A673 (cell line): Measurements from ENCODE around the gene STMN3.

Experiments
- EZH2 ChIP-seq: fragments of 200-600 bp; sonication (generic); IDR thresholded peaks from 2 replicates; pipeline ENCODE4 v1.6.1; 2017; ENCODE audit warnings: borderline replicate concordance, low read depth, mild to moderate bottlenecking, mixed read lengths, antibody characterized with exemption, low read length; ENCODE audit not compliant: poor library complexity, severe bottlenecking
- TF ChIP-seq, protein P1 (sequence below): fragments of 300-800, 200-600 bp; sonication (generic); conservative IDR thresholded peaks from 2 replicates; pipeline ENCODE4 v1.5.1; 2017; ENCODE audit warnings: low read depth, mild to moderate bottlenecking, antibody characterized with exemption, low read length, moderate library complexity, mixed read lengths

DNA sequence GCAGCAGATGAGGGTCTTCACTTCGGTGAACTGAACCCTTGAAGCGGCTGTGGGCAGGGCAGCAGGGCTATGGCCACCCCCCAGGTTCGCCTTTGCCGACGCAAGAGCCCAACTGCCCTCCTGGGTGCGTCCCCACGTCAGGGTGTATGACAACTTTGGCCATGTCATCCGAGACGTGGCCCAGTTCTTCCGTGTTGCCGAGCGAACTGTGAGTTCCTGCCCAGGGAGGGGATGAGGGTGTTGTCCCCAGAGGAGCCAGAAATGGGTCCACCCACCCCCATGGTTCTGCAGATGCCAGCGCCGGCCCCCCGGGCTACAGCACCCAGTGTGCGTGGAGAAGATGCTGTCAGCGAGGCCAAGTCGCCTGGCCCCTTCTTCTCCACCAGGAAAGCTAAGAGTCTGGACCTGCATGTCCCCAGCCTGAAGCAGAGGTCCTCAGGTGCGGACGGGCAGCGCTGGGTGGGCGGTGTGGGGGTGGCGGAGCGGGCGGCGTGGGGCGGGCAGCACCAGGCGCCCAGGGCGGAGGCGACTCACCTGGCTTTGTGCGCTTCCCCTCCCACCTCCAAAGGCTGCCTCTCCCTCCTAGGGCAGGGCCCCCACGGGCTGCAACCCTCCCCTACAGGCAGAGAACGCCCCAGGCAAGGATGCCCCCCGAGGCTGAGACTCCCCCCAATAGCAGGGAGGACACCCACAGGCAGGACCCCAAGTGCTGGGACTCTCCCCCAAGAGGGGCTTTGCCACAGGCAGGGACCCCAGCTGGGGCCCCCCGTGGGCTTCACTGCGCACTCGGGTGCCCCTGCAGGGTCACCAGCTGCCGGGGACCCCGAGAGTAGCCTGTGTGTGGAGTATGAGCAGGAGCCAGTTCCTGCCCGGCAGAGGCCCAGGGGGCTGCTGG, 37.0 kb upstream of the STMN3 start:
- TF ChIP-seq, protein P1, sequence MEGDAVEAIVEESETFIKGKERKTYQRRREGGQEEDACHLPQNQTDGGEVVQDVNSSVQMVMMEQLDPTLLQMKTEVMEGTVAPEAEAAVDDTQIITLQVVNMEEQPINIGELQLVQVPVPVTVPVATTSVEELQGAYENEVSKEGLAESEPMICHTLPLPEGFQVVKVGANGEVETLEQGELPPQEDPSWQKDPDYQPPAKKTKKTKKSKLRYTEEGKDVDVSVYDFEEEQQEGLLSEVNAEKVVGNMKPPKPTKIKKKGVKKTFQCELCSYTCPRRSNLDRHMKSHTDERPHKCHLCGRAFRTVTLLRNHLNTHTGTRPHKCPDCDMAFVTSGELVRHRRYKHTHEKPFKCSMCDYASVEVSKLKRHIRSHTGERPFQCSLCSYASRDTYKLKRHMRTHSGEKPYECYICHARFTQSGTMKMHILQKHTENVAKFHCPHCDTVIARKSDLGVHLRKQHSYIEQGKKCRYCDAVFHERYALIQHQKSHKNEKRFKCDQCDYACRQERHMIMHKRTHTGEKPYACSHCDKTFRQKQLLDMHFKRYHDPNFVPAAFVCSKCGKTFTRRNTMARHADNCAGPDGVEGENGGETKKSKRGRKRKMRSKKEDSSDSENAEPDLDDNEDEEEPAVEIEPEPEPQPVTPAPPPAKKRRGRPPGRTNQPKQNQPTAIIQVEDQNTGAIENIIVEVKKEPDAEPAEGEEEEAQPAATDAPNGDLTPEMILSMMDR: no peak
- TF ChIP-seq EZH2: no peak
